Heart right ventricle (tissue), 16 donors: ENCODE results near the gene POMT1. TPM values are rescaled to one million over a fixed set of nuclear protein-coding genes. Genes with fewer than 3 reads are reported as not detected.

ENCODE experiments used
- ATAC-seq, 8 donors: fragments of 200-7000 bp; cut with Tn5 transposase; one replicate each; pipeline ENCODE4 v1.9.1; 2020; ENCODE audit warnings: mild to moderate bottlenecking in 8 of 8, moderate library complexity in 8 of 8, moderate number of reproducible peaks in 1 of 8
- DNase-seq, 2 donors: peaks; one replicate each; pipeline ENCODE4 v3.0.0-alpha.2; 2020
- H3K27ac ChIP-seq, 10 donors: fragments of 200-600 bp; sonication (generic) in 2 of 10; one replicate each; pipeline versions ENCODE4 v1.5.0 to v1.8.0; 2020 to 2022; ENCODE audit warnings: mild to moderate bottlenecking in 3 of 10
- H3K27me3 ChIP-seq, 7 donors: fragments of 200-600 bp; one replicate each; pipeline ENCODE4 v1.8.0; 2021 to 2022; ENCODE audit warnings: mild to moderate bottlenecking in 2 of 7
- H3K36me3 ChIP-seq, 9 donors: fragments of 200-600 bp; sonication (generic) in 1 of 9; one replicate each; pipeline versions ENCODE4 v1.5.0 to v1.8.0; 2020 to 2022; ENCODE audit warnings: mild to moderate bottlenecking in 2 of 9
- H3K4me1 ChIP-seq, 9 donors: fragments of 200-600 bp; sonication (generic) in 1 of 9; one replicate each; pipeline versions ENCODE4 v1.5.0 to v1.8.0; 2020 to 2022; ENCODE audit warnings: mild to moderate bottlenecking in 4 of 9
- H3K4me3 ChIP-seq, 10 donors: fragments of 200-600 bp; sonication (generic) in 2 of 10; one replicate each; pipeline versions ENCODE4 v1.5.0 to v1.8.0; 2020 to 2022; ENCODE audit warnings: mild to moderate bottlenecking in 7 of 10, moderate library complexity in 2 of 10
- H3K9me3 ChIP-seq, 11 donors: fragments of 200-600 bp in 10 of 11; sonication (generic) in 2 of 11; one replicate each; pipeline versions ENCODE4 v1.5.0 to v1.8.0; 2013 to 2022; ENCODE audit warnings: mild to moderate bottlenecking in 2 of 11, control low read depth in 1 of 11, moderate library complexity in 1 of 11
- WGBS, 2 donors: extraction: QIAGEN DNeasy Blood & Tissue Kit; methylation state at CpG; one replicate each; pipeline ENCODE4 v1.1.7; 2013; ENCODE audit warnings: inconsistent platforms in 1 of 2; 5-methylcytosine and 5-hydroxymethylcytosine counted together
- intact Hi-C, 10 donors: fragments of 100-400 bp; cut with DNase I; formaldehyde crosslinking; loops; one replicate each; pipeline versions ENCODE4 v1.11.1 to v1.14.2; 2022
- polyA plus RNA-seq, 2 donors: library from polyadenylated mRNA; stranded (reverse); fragments of 200-250 nt; gene quantifications; one replicate each; pipeline ENCODE4 v1.2.3, GENCODE V29; 2013
- total RNA-seq, 10 donors: library from RNA; stranded (reverse); fragmentation: NEBNext Ultra II Directional in 3 of 10; extraction: Animal tissue kit (Norgen Biotek cat#: 25700) in 3 of 10; gene quantifications; one replicate each; pipeline versions ENCODE4 v1.2.1 to v1.2.4, GENCODE V29; 2021 to 2023
- TF ChIP-seq, protein P1 (sequence below), 9 donors: fragments of 200-600 bp; sonication (generic) in 2 of 9; IDR thresholded peaks; one replicate each; pipeline versions ENCODE4 v1.5.0 to v1.8.0; 2021 to 2022; ENCODE audit warnings: antibody characterized with exemption in 9 of 9, mild to moderate bottlenecking in 5 of 9, moderate library complexity in 1 of 9
- donor health status: Arrhythmogenic right ventricular cardiomyopathy.
- donor health status: ischemic (EF 13 %, LVEDD 7.1; RV severe dilation, severe dysfunction).
- donor health status: healthy with polysubstance abuse.
- donor health status: DM: no; HTN: yes; CAD: no.
- donor health status: DM: no; HTN: no; CAD: no.
- donor health status: ischemic (EF 25% LVEDD 6.9; RV normal size, moderate dysfunction).
- donor health status: ischemic (EF 25% LVEDD 5.7; RV mildly dilated, moderate dysfunction).
- donor health status: healthy.
- donor health status: DM: yes; HTN: yes; CAD: no.
- donor health status: Ischemic cardiomyopathy.
- donor health status: ischemic (EF 35%, LVEDD 5.7; RV mildly dilated, moderate dysfunction).
- donor health status: nonischemic (EF 11% LVEDD 7.7; RV severe dilation, severe dysfunction).
- donor health status: DM: yes; HTN: yes; CAD: no.
- donor health status: PGD.
- donor health status: ischemic (EF 29% LVEDD 5.4; RV normal size, mild dysfunction).
- donor health status: nonischemic (EF 23%, LVEDD 6.1; RV moderate dilation, normal function).

Gene POMT1
- total and polyA plus RNA-seq, 12 donors, result 17.0 to 34.1 (median 21.2) TPM

DNA sequence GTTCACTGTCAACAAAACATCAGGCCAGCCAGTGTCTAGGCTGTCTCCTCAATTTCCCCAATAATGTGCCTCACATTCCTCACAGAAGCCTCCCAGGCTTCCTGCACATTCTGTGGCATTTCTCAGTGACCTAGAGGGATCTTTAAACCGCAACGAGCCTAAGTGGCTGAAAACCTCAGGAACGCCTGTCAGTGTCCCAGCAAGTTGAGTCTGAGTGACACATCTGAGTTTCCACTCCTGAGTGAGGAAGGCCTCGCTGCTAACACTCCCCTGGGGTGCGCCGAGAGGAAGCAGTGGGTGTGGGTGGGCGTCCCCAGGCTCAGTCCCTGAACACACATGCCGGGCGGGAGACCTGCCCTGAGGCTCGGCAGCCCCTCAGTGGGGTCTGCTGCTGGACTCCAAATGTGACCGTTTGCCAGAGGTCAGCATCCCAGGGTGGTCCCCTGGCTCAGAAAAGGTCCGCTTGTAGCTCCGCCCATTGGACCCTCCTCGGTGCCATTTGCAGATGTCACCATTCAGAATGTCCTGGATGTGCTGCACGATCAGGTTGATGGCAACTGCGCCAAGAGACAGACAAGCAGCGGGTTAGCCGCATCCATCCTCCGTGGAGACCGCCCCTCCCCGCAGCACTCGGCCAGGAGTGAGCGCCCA is 22.1 kb downstream of the POMT1 start:
- no peak for DNase-seq

DNA sequence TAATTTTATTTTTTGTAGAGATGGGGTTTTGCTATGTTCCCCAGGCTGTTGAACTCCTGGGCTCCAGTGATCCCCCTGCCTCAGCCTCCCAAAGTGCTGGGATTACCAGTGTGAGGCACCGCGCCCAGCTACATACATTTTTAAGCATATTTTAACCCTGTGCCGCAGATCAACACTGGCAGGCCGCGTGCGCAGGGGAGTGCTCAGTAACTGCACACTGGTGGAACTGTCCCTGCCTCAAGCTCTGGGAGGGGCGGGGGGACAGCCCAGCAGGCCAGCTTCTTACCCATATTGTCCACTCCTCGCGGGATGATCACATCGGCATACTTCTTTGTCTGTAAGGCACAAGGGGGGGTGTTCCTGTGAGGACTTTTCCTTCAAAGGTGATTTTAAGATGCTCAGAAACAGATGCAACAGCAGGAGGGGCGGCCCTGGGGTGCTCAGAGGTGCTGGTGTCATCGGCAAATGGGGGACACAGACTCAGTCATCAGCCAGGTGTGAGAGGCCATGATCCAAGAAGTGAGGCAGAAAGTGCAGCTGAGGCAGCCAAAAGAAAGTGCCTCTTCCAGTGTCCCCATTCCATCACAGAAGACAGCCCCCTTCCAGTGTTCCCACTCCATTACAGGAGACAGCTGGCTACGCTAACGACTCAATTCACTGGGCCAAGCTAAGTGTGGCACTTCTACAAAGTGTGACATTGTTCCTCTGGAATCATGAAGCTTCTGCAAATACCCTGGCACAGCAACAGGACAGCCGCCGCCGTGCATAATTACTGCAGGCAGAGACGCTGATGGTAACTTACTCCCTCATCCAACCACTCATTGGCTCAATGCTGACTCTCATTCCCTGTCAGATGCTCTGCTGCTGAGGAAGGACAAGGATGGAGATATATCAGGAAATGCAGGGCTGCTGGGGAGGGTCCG is 23.2 kb downstream of the POMT1 start:
- no peak for ATAC-seq
- H3K27ac ChIP-seq, result no peak overlapping the region
- no peak for DNase-seq
- intact Hi-C loops, result no loop called here
- no peaks in the 10 kb centered on the region for H3K27me3 ChIP-seq
- H3K9me3 ChIP-seq, result no peaks in the 10 kb centered on the region
- H3K36me3 ChIP-seq, result peaks cover 0 to 93% (median 66%) of the 10 kb centered on the region in 9 donors
- no peak overlapping the region for H3K4me3 ChIP-seq
- H3K4me1 ChIP-seq, result peaks cover 4 to 13% (median 11%) of the 10 kb centered on the region in 9 donors
- TF ChIP-seq, protein P1, sequence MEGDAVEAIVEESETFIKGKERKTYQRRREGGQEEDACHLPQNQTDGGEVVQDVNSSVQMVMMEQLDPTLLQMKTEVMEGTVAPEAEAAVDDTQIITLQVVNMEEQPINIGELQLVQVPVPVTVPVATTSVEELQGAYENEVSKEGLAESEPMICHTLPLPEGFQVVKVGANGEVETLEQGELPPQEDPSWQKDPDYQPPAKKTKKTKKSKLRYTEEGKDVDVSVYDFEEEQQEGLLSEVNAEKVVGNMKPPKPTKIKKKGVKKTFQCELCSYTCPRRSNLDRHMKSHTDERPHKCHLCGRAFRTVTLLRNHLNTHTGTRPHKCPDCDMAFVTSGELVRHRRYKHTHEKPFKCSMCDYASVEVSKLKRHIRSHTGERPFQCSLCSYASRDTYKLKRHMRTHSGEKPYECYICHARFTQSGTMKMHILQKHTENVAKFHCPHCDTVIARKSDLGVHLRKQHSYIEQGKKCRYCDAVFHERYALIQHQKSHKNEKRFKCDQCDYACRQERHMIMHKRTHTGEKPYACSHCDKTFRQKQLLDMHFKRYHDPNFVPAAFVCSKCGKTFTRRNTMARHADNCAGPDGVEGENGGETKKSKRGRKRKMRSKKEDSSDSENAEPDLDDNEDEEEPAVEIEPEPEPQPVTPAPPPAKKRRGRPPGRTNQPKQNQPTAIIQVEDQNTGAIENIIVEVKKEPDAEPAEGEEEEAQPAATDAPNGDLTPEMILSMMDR (IDR thresholded peaks at IDR 0.05), result no peak
- 87 to 90% methylated on average over 19 of the region's 19 CpGs for WGBS, 2 donors

More for the DNA sequence above, 22.1 kb downstream of the POMT1 start:
- WGBS, 2 donors, result 84 to 86% methylated on average over 23 of the region's 23 CpGs
- no peaks in the 10 kb centered on the region for H3K9me3 ChIP-seq
- peaks cover 0 to 100% (median 76%) of the 10 kb centered on the region in 9 donors for H3K36me3 ChIP-seq
- H3K4me3 ChIP-seq, result no peak overlapping the region
- no peak overlapping the region for H3K27ac ChIP-seq
- intact Hi-C loops, result no loop called here
- peaks cover 0 to 5% (median 3%) of the 10 kb centered on the region in 9 donors for H3K4me1 ChIP-seq
- ATAC-seq, result no peak
- no peaks in the 10 kb centered on the region for H3K27me3 ChIP-seq
- TF ChIP-seq, protein P1 (IDR thresholded peaks at IDR 0.05), result no peak

DNA sequence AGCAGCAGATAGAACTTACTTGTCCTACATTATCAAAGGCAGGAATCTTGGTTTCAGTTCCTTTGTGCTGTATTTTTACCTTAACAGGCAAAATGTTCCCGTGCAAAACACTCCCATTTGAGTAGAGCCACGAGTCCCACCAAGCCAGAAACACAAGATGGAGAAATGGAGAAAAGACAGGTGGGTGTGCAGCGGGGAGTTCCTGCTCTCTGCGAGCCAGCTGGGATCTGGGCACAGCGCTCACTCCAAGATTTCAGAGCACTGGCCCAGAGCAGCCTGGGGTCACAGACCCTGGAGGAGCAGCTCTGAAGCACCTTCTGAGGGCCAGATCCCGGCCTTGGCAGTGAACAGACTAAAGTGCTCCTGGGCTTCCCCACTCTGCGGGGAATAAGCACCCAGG is 25.5 kb downstream of the POMT1 start:
- ATAC-seq (no peak), DNase-seq (no peak)
- intact Hi-C loops, result no loop called here
- Histone ChIP-seq H3K27ac (no peak overlapping the region), H3K36me3 (peaks cover 0 to 70% (median 52%) of the 10 kb centered on the region in 9 donors), H3K4me3 (no peak overlapping the region), H3K9me3 (no peaks in the 10 kb centered on the region), H3K27me3 (no peaks in the 10 kb centered on the region), H3K4me1 (peaks cover 7 to 19% (median 14%) of the 10 kb centered on the region in 9 donors)
- WGBS, 2 donors, result 93 to 95% methylated on average over 7 of the region's 7 CpGs
- TF ChIP-seq, protein P1 (IDR thresholded peaks at IDR 0.05), result no peak

DNA sequence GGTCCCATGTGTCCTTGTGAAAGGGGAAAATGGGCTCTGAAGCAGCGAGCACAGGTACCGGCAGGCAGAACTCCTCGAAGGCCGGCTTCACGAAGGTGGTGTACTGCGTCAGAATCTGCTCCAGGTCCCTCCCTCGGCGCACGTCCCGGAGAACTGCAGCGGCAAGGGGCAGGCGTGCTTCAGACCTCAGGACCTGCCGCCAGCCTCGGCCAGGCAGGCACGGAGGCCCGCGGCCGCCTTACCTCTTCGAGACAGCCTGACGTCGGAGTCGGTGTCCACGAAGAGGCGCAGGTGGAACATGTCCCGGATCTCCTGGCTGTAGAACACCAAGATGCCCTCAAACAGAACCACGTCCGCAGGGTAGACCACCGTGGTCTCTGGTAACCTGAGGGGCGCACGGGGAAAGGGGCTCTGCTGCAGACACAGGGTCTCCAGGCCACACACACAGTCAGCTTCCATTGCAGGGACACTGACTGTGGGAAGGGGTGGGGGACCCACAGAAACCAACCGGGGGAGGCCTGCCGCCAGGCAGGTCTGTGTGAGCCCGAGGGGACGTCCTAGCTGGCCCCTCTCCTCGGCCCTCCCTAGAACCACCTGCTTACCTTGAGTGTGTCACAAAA is 26.3 kb downstream of the POMT1 start:
- peaks cover 0 to 62% (median 44%) of the 10 kb centered on the region in 9 donors for H3K36me3 ChIP-seq
- WGBS, 2 donors, result 95 to 98% methylated on average over 35 of the region's 35 CpGs

More for the DNA sequence above, 26.3 kb downstream of the POMT1 start:
- ATAC-seq, result no peak
- peaks cover 7 to 19% (median 14%) of the 10 kb centered on the region in 9 donors for H3K4me1 ChIP-seq
- H3K9me3 ChIP-seq, result no peaks in the 10 kb centered on the region
- no peak for DNase-seq
- no peaks in the 10 kb centered on the region for H3K27me3 ChIP-seq
- intact Hi-C loops, result no loop called here
- no peak overlapping the region for H3K4me3 ChIP-seq
- H3K27ac ChIP-seq, result no peak overlapping the region
- TF ChIP-seq, protein P1 (IDR thresholded peaks at IDR 0.05), result no peak
